IMR-90 (cell line): ENCODE data around the gene IGLON5. TPM values are rescaled to one million over a fixed set of nuclear protein-coding genes. Genes with fewer than 3 reads are reported as not detected.

Experiments
- ATAC-seq: fragments of 200-7000 bp; cut with Tn5 transposase; 2 replicates; pipeline ENCODE4 v1.9.1; 2020; ENCODE audit warnings: low read depth, mild to moderate bottlenecking, moderate library complexity
- BruUV-seq: library from RNA; stranded (reverse); fragments of 400-500 nt; replicated peaks from 2 replicates; lab custom pipeline; 2021; lab: Mats Ljungman, UMichigan
- CTCF ChIA-PET: fragments of 300-600 bp; formaldehyde crosslinking; extraction: SDS; loops from one replicate; lab custom pipeline; 2021; ENCODE audit warnings: antibody characterized with exemption; lab: Yijun Ruan, JAX
- POLR2A ChIA-PET: fragments of 300-600 bp; sonication (Branson Sonifier 250); formaldehyde crosslinking; loops from one replicate; lab custom pipeline; 2022; ENCODE audit warnings: antibody characterized with exemption; ENCODE audit not compliant: unreplicated experiment; lab: Charles Lee
- DNase-seq: peaks from one replicate; pipeline ENCODE4 v3.0.0; 2013
- H2AFZ ChIP-seq: replicated peaks from 2 replicates; pipeline ENCODE3; 2013; ENCODE audit warnings: low read length, mild to moderate bottlenecking; ENCODE audit not compliant: poor library complexity
- H2AK5ac ChIP-seq: 2 replicates; pipeline ENCODE4 v1.6.1; 2013; ENCODE audit warnings: low read depth, low read length, inconsistent platforms
- H2AK9ac ChIP-seq: replicated peaks from 2 replicates; pipeline ENCODE3; 2013; ENCODE audit warnings: mild to moderate bottlenecking, low read depth, low read length, moderate library complexity; ENCODE audit not compliant: poor library complexity
- H2BK120ac ChIP-seq: 2 replicates; pipeline ENCODE4 v1.6.1; 2013; ENCODE audit warnings: low read depth, low read length, inconsistent platforms
- H2BK15ac ChIP-seq: 3 replicates; pipeline ENCODE4 v1.6.1; 2013; ENCODE audit warnings: low read depth, low read length, inconsistent platforms
- H2BK20ac ChIP-seq: 2 replicates; pipeline ENCODE4 v1.6.1; 2013; ENCODE audit warnings: low read depth, mild to moderate bottlenecking, inconsistent platforms, low read length, moderate library complexity
- H2BK5ac ChIP-seq: 2 replicates; pipeline ENCODE4 v1.6.1; 2013; ENCODE audit warnings: mild to moderate bottlenecking, low read depth, low read length, inconsistent platforms; ENCODE audit not compliant: poor library complexity, severe bottlenecking
- H3K14ac ChIP-seq: replicated peaks from 2 replicates; pipeline ENCODE4 v1.6.1; 2013; ENCODE audit warnings: low read depth, low read length, inconsistent platforms
- H3K18ac ChIP-seq: 2 replicates; pipeline ENCODE4 v1.6.1; 2013; ENCODE audit warnings: low read depth, low read length, control low read depth
- H3K23ac ChIP-seq: 2 replicates; pipeline ENCODE4 v1.6.1; 2013; ENCODE audit warnings: low read depth, low read length, inconsistent platforms
- H3K27ac ChIP-seq: 2 replicates; pipeline ENCODE4 v1.5.1; 2013; ENCODE audit warnings: mild to moderate bottlenecking, control low read depth, low read length; ENCODE audit not compliant: insufficient read depth
- H3K27me3 ChIP-seq: 2 replicates; pipeline ENCODE4 v1.6.1; 2013; ENCODE audit warnings: low read length; ENCODE audit not compliant: control insufficient read depth, insufficient read depth
- H3K36me3 ChIP-seq: 2 replicates; pipeline ENCODE4 v1.6.1; 2013; ENCODE audit warnings: low read length, mixed read lengths; ENCODE audit not compliant: control insufficient read depth, insufficient read depth
- H3K4ac ChIP-seq: 2 replicates; pipeline ENCODE4 v1.6.1; 2013; ENCODE audit warnings: low read depth, low read length, inconsistent platforms
- H3K4me1 ChIP-seq: 2 replicates; pipeline ENCODE4 v1.6.1; 2013; ENCODE audit warnings: low read length, mixed read lengths; ENCODE audit not compliant: control insufficient read depth, insufficient read depth
- H3K4me2 ChIP-seq: 2 replicates; pipeline ENCODE4 v1.6.1; 2013; ENCODE audit warnings: low read depth, mild to moderate bottlenecking, control low read depth, low read length, moderate library complexity
- H3K4me3 ChIP-seq: 2 replicates; pipeline ENCODE4 v1.5.1; 2013; ENCODE audit warnings: low read depth, mild to moderate bottlenecking, control low read depth, low read length, moderate library complexity; ENCODE audit not compliant: insufficient read depth
- H3K56ac ChIP-seq: 2 replicates; pipeline ENCODE4 v1.6.1; 2013; ENCODE audit warnings: low read length, inconsistent platforms; ENCODE audit not compliant: insufficient read depth; ENCODE audit errors: extremely low read depth
- H3K79me1 ChIP-seq, 2 experiments: 2 replicates each; pipeline ENCODE4 v1.6.1; 2013; ENCODE audit warnings: low read length in 2 of 2, inconsistent platforms in 1 of 2, low read depth in 1 of 2
- H3K9ac ChIP-seq: 2 replicates; pipeline ENCODE4 v1.6.1; 2013; ENCODE audit warnings: low read depth, low read length, control low read depth
- H3K9me1 ChIP-seq: 2 replicates; pipeline ENCODE4 v1.6.1; 2013; ENCODE audit warnings: low read length, inconsistent platforms; ENCODE audit not compliant: insufficient read depth
- H3K9me3 ChIP-seq: 2 replicates; pipeline ENCODE4 v1.6.1; 2013; ENCODE audit warnings: low read length; ENCODE audit not compliant: control insufficient read depth, insufficient read depth
- H4K20me1 ChIP-seq: 2 replicates; pipeline ENCODE4 v1.6.1; 2013; ENCODE audit warnings: low read length, inconsistent platforms; ENCODE audit not compliant: insufficient read depth
- H4K5ac ChIP-seq: 2 replicates; pipeline ENCODE4 v1.6.1; 2013; ENCODE audit warnings: mild to moderate bottlenecking, low read depth, low read length, control low read depth
- H4K8ac ChIP-seq, 2 experiments: 2 replicates each; pipeline ENCODE4 v1.6.1; 2013; ENCODE audit warnings: low read depth in 2 of 2, low read length in 2 of 2, control low read depth in 1 of 2, inconsistent platforms in 1 of 2
- H4K91ac ChIP-seq: 2 replicates; pipeline ENCODE4 v1.6.1; 2013; ENCODE audit warnings: low read depth, low read length, inconsistent platforms; ENCODE audit not compliant: insufficient read depth
- BHLHE40 ChIP-seq: fragments of 150-350 bp; IDR thresholded peaks from 2 replicates; pipeline ENCODE4 v1.6.1; 2016; ENCODE audit warnings: mild to moderate bottlenecking, low read depth, low read length
- CEBPB ChIP-seq: IDR thresholded peaks from 2 replicates; pipeline ENCODE4 v1.6.1; 2012; ENCODE audit warnings: low read depth, low read length, improper control_type of control experiment
- CHD1 ChIP-seq: IDR thresholded peaks from 2 replicates; pipeline ENCODE4 v1.6.1; 2012; ENCODE audit warnings: low read depth, low read length, improper control_type of control experiment
- CTCF ChIP-seq: conservative IDR thresholded peaks from 2 replicates; pipeline ENCODE4 v1.5.1; 2012; ENCODE audit warnings: mild to moderate bottlenecking, low read depth, low read length, improper control_type of control experiment
- ELK1 ChIP-seq: fragments of 150-350 bp; IDR thresholded peaks from 2 replicates; pipeline ENCODE4 v1.6.1; 2016; ENCODE audit warnings: low read depth, mild to moderate bottlenecking, low read length, moderate library complexity, borderline replicate concordance
- FOS ChIP-seq: fragments of 150-350 bp; IDR thresholded peaks from 2 replicates; pipeline ENCODE4 v1.6.1; 2016; ENCODE audit warnings: low read depth, low read length
- MAFK ChIP-seq: IDR thresholded peaks from 2 replicates; pipeline ENCODE4 v1.6.1; 2012; ENCODE audit warnings: low read depth, low read length, improper control_type of control experiment
- MAZ ChIP-seq: IDR thresholded peaks from 2 replicates; pipeline ENCODE4 v1.6.1; 2012; ENCODE audit warnings: low read depth, mild to moderate bottlenecking, low read length, improper control_type of control experiment, moderate library complexity, borderline replicate concordance
- MXI1 ChIP-seq: IDR thresholded peaks from 2 replicates; pipeline ENCODE4 v1.6.1; 2012; ENCODE audit warnings: low read depth, mild to moderate bottlenecking, low read length, moderate library complexity, borderline replicate concordance
- NFE2L2 ChIP-seq: fragments of 150-350 bp; IDR thresholded peaks from 2 replicates; pipeline ENCODE4 v1.6.1; 2016; ENCODE audit warnings: low read depth, mild to moderate bottlenecking, low read length
- POLR2A ChIP-seq: IDR thresholded peaks from 2 replicates; pipeline ENCODE4 v1.6.1; 2012; ENCODE audit warnings: mild to moderate bottlenecking, low read depth, low read length
- RAD21 ChIP-seq: IDR thresholded peaks from 2 replicates; pipeline ENCODE4 v1.6.1; 2012; ENCODE audit warnings: low read length, improper control_type of control experiment
- RCOR1 ChIP-seq: IDR thresholded peaks from 2 replicates; pipeline ENCODE4 v1.6.1; 2012; ENCODE audit warnings: mild to moderate bottlenecking, low read length, improper control_type of control experiment; ENCODE audit not compliant: insufficient replicate concordance
- RFX5 ChIP-seq: IDR thresholded peaks from 2 replicates; pipeline ENCODE4 v1.8.0; 2012; ENCODE audit warnings: low read depth, mild to moderate bottlenecking, low read length, moderate library complexity
- SMC3 ChIP-seq: fragments of 150-350 bp; IDR thresholded peaks from 2 replicates; pipeline ENCODE4 v1.6.1; 2016; ENCODE audit warnings: low read depth, mild to moderate bottlenecking, antibody characterized with exemption, low read length, moderate library complexity
- USF2 ChIP-seq: fragments of 150-350 bp; IDR thresholded peaks from 2 replicates; pipeline ENCODE4 v1.6.1; 2017; ENCODE audit warnings: mild to moderate bottlenecking, antibody characterized with exemption, low read length, low read depth
- WGBS, 2 experiments: methylation state at CpG; one replicate each; pipeline versions ENCODE4 v1.1.5 to v1.1.7; 2013; ENCODE audit warnings: missing lambda C conversion rate in 2 of 2; ENCODE audit not compliant: insufficient read length in 1 of 2; ENCODE audit errors: extremely low coverage in 2 of 2; 5-methylcytosine and 5-hydroxymethylcytosine counted together
- dilution Hi-C: fragments of 300-500 bp; cut with HindIII; formaldehyde crosslinking; loops from one replicate; pipeline ENCODE4 v1.14.3; 2018; ENCODE audit warnings: low sequenced_read_pairs; ENCODE audit not compliant: unreplicated experiment
- in situ Hi-C: fragments of 300-500 bp; cut with MboI; formaldehyde crosslinking; loops from 3 replicates; pipeline ENCODE4 v1.14.3; 2019; ENCODE audit warnings: low sequenced_read_pairs, inconsistent platforms, mixed read lengths
- intact Hi-C: fragments of 100-400 bp; cut with micrococcal nuclease; formaldehyde crosslinking; loops from 2 replicates; pipeline ENCODE4 v1.10.0; 2022
- polyA plus RNA-seq, 3 experiments: library from polyadenylated mRNA; depleted of rRNA; stranded (reverse); fragments of >200 nt; gene quantifications; 2 replicates each; pipeline ENCODE4 v1.2.3, GENCODE V29; 2012; ENCODE audit warnings: low replicate concordance in 1 of 3
- total RNA-seq: library from RNA; depleted of rRNA; stranded (reverse); fragments of >200 nt; gene quantifications from 2 replicates; pipeline ENCODE4 v1.2.3, GENCODE V29; 2012

IGLON5 gene
- total and polyA plus RNA-seq, 2 of the 4 experiments (the other 2 are of a cell fraction) = not detected

GRCh38 chr19:51274049-51274770 lies 37.2 kb upstream of the IGLON5 start:
- no TSS peak for BruUV-seq

More at GRCh38 chr19:51274049-51274770, 37.2 kb upstream of the IGLON5 start:
- Histone ChIP-seq H2BK5ac (no peak overlapping the region), H3K9ac (no peak overlapping the region), H4K91ac (no peak overlapping the region), H3K4ac (no peak overlapping the region), H3K9me3 (peaks cover 13% of the 10 kb centered on the region), H3K27ac (no peak overlapping the region), H2BK20ac (no peak overlapping the region), H3K4me2 (no peak overlapping the region), H3K18ac (no peak overlapping the region), H2AFZ (no peak overlapping the region), H2BK15ac (no peak overlapping the region), H3K56ac (no peak overlapping the region), H3K4me1 (no peaks in the 10 kb centered on the region), H3K27me3 (no peaks in the 10 kb centered on the region), H2AK5ac (no peak overlapping the region), H2AK9ac (no peak overlapping the region), H3K23ac (no peak overlapping the region), H4K5ac (no peak overlapping the region), H3K14ac (no peak overlapping the region), H4K20me1 (no peaks in the 10 kb centered on the region), H3K4me3 (no peak overlapping the region), H3K9me1 (no peaks in the 10 kb centered on the region), H2BK120ac (no peak overlapping the region), H4K8ac (no peak overlapping the region), H3K36me3 (no peaks in the 10 kb centered on the region), H3K79me1 (no peaks in the 10 kb centered on the region)
- WGBS, 2 experiments = 49% methylated on average over 4 of the region's 8 CpGs; no CpG with 5 or more reads in 1 of the 2 experiments
- in situ Hi-C loops (no loop called here), dilution Hi-C loops (no loop called here), intact Hi-C loops (no loop called here)
- ChIA-PET POLR2A (no interaction called here), CTCF (no interaction called here)
- ATAC-seq (no peak), DNase-seq (no peak)
- TF ChIP-seq CTCF = no peak
- no peak for TF ChIP-seq RAD21
- TF ChIP-seq RCOR1 = no peak
- no peak for TF ChIP-seq SMC3
- no peak for TF ChIP-seq POLR2A
- TF ChIP-seq FOS = no peak
- no peak for TF ChIP-seq MAFK
- no peak for TF ChIP-seq MAZ
- no peak for TF ChIP-seq NFE2L2
- TF ChIP-seq CEBPB = no peak
- no peak for TF ChIP-seq BHLHE40
- TF ChIP-seq MXI1 = no peak
- TF ChIP-seq USF2 = no peak
- no peak for TF ChIP-seq CHD1
- no peak for TF ChIP-seq RFX5
- no peak for TF ChIP-seq ELK1
